HG02884 (cell line): ENCODE data around the gene MCOLN2.
"Not testable (repeated sequence)": the region's sequence is repeated elsewhere in the genome, so short reads cannot be mapped to it uniquely, and the experiment has no call there.

Experiments used
- ATAC-seq: cut with Tn5 transposase; IDR thresholded peaks from one replicate; pipeline ENCODE4 v1.9.1; 2021; ENCODE audit warnings: mild to moderate bottlenecking, moderate library complexity; ENCODE audit not compliant: unreplicated experiment

The MCOLN2 gene

GRCh38 chr1:84907095-84907827 lies 89.7 kb downstream of the MCOLN2 start:
- ATAC-seq = no peak

GRCh38 chr1:84902727-84903126 lies 94.2 kb downstream of the MCOLN2 start:
- not testable (repeated sequence) for ATAC-seq

- ATAC-seq = no peak
These were observed 96.9 kb downstream of the MCOLN2 start for GRCh38 chr1:84899969-84900368.

- no peak for ATAC-seq
These were observed 100.6 kb downstream of the MCOLN2 start for GRCh38 chr1:84896279-84896678.

- no peak for ATAC-seq
These were observed 104.0 kb downstream of the MCOLN2 start, which contains the start of gene LPAR3 for GRCh38 chr1:84892705-84893618. TSS of gene LPAR3 (minus strand) at chr1:84893206. CDS start at chr1:84866120, 27,086 bp downstream.

- ATAC-seq = no peak
These were observed 106.3 kb downstream of the MCOLN2 start for GRCh38 chr1:84890566-84890965.

- ATAC-seq = no peak
These were observed 107.5 kb downstream of the MCOLN2 start for GRCh38 chr1:84889437-84889836.

GRCh38 chr1:84888753-84889152 lies 108.2 kb downstream of the MCOLN2 start:
- ATAC-seq = no peak

- ATAC-seq = no peak
These were observed 109.5 kb downstream of the MCOLN2 start for GRCh38 chr1:84887261-84887934.

- ATAC-seq = no peak
These were observed 111.4 kb downstream of the MCOLN2 start for GRCh38 chr1:84885469-84885868.

GRCh38 chr1:84884671-84885389 lies 112.1 kb downstream of the MCOLN2 start:
- no peak for ATAC-seq

- ATAC-seq = no peak
These were observed 113.6 kb downstream of the MCOLN2 start for GRCh38 chr1:84883286-84883685.

GRCh38 chr1:84877592-84877991 lies 119.3 kb downstream of the MCOLN2 start:
- ATAC-seq = no peak

- no peak for ATAC-seq
These were observed 120.6 kb downstream of the MCOLN2 start for GRCh38 chr1:84876353-84876752.
